Activated naive CD8-positive, alpha-beta T cell treated with anti-CD3 and anti-CD28 coated beads, Interleukin-2, amount 50 U/mL, for 16 hours (primary cell): ENCODE data around the gene CHCHD6.

Experiments
- DNase-seq: peaks from one replicate; pipeline ENCODE4 v3.0.0-alpha.2; 2020; ENCODE audit warnings: low read depth, low spot score

CHCHD6 gene

GRCh38 chr3:126859415-126860246, 155.6 kb downstream of the CHCHD6 start:
- DNase-seq = no peak

DNA sequence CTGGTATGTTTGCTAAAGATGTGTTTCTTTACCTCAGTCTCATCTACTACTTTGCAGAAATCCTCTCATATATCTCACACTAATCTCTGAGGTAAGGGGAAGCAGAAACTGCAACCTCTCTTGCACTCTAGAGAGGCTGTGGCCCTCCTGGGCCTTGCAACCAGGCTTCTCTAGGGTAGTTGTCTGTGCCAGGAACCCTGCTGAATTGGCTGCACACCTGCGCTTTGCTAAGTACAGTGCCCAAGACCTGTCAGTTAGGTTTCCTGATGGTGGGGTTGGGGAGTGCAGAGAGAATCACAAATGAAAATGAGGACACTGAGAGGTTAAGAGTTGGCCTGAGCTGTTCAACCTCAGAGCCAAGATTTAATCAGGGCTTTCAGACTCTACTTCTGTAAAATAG, 161.7 kb downstream of the CHCHD6 start:
- DNase-seq = no peak

- no peak for DNase-seq
Observed at GRCh38 chr3:126866175-126866759, 162.2 kb downstream of the CHCHD6 start.

DNA sequence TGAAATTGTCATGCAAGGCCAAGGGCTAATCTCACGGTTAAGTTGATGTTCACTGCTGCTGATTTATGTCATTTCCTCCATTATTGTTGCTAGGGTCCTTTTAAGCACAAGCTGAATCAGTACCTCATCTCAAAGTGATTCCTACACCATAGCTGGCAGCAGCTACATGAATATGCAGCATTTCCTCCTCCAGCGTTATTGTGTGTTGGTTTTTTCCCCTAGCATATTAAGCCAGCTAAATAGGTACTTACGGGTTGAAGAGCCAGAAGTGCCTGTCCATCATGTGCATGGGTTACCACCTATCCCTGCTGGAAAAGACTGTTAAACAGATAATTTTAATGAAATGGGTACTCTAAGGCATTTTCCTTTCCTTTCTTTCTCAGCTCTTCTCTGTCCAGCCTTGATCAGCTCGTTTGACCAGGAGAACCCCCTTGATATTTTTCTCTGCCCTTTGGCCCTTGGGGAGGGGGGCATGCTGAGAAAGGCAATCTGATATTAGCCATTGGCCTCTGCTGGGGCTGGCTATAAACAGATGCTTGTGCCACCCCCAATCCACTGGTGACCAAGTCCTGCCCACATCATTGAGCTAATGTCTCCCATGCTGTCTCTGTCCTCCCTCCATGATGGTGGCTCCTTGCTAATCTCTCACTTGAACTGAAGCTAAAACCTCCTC, 163.3 kb downstream of the CHCHD6 start:
- DNase-seq = no peak

DNA sequence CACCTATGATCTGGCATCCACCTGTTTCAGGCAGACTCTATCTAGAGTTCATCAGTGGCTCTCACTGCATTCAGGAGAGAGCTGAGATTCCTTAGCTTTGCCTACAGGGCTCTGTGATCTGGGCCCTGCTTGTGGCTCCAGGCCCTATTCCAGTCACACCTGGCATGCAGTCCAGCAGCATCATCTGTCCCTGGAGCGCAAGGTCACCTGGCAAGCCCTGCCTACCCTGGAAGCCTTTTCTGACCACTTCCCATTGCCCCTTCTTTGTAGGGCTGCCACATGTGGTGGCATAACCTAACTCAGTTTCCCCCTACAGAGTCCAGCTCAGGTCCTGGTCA, 163.8 kb downstream of the CHCHD6 start:
- DNase-seq = no peak

GRCh38 chr3:126870608-126871210, 166.7 kb downstream of the CHCHD6 start:
- DNase-seq = no peak

DNA sequence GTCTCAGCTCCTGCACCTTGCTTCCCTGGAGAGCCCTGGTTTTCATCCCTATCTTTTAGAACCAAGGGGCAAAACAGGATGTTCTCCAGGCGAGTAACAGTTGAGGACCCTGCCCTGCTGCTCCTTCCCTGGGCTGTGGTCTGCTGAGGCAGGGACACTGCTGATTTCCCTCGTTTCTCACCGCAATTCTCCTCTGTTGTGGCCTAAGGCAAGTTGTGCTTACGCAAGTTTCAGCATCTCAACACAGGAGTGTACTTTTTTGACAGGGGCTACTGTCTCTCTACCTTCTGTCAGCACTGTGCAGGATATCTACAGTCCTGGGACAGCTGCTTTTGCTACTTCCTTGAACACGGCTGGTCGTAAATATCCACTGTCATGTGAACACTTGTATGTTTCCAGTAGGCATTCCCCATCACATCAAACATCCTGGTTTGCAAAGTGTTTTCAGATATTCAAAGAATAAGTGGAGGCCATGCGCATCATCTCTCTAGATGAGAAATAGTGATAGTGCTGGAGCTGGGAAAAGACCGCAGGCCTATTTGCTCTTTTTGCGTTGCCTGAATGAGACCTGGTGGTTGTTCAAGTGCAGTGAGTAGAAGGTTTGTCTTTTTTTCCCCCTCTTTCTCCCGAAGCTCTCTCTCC, 168.8 kb downstream of the CHCHD6 start:
- no peak for DNase-seq

DNA sequence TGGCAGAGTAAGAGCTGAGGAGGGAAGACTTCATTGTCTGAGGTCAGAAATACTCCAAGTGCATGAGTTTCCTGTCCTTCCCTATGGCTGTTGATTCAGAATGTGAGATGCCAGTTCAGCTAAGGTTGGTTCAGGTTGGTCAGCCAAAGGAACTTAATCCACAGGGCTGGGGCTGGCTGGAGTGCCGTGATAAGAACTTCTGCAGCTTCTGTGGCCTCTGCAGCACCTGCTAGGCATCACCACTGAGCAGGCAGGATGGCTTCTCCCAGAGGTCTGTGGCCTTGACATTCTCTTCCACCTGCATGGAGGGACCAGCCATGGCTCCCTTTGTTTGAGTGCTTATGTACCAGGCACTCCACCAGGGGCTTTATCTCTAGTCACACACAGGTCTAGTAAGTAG, 169.4 kb downstream of the CHCHD6 start:
- no peak for DNase-seq

- DNase-seq = no peak
Observed at GRCh38 chr3:126878664-126879063, 174.6 kb downstream of the CHCHD6 start.

DNA sequence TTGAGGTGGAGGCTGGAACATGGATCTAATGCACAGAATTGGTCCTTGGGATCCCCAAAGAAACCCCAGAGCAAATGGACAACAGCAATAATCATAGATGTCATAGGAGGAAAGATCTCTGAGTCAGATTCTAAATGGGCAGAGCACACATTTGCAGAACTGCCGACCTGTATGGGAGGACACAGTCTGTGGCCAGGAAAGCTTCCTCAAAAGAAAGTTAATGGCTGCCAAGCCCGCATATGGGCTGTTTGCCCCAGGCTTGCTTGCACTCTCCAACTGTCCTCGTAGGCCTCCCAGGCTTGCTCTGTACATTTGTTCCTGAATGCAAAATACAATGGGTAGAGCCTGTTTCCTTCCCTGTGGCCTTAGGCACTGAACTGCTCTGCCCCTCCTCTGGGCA, 176.9 kb downstream of the CHCHD6 start:
- DNase-seq = no peak

DNA sequence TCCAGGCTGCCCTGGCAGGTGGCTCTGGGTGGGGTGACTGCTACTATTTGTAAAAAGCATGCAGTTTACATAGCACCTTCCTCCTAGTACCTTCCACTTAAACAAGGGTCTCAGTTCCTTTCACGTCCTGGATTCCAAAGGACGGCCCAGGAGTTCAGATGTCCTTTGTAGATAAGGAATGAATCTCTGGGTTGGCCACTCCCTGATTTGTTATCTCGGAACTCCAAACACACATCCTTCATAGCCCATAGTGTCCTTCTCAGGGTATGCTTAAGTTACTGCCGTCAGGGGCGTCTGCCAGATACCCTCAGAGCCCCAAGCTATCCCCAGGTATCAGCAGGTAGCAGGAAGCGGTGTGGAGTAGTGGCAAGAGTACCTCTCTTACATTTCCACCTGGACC, 177.8 kb downstream of the CHCHD6 start:
- DNase-seq = no peak

DNA sequence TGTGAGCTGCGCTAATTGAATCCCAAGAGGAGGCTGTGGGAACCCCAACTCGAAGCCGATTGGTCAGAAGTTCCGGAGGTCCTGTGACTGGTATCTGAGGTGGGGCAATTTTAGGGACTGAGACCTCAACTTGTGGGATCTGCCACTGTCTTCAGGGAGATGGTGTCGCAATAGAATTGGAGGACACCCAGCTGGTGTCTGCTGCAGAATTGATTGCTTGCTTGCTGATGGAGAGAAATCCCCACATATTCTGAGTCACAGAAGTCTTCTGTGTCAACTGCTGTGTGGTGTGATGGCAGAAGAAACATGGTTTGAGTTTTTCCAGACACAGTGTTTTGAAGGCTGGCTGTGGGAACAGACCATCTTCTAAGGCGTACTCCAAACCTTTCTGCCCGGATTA, 179.2 kb downstream of the CHCHD6 start:
- no peak for DNase-seq

- DNase-seq = no peak
Observed at GRCh38 chr3:126885425-126885824, 181.4 kb downstream of the CHCHD6 start.

DNA sequence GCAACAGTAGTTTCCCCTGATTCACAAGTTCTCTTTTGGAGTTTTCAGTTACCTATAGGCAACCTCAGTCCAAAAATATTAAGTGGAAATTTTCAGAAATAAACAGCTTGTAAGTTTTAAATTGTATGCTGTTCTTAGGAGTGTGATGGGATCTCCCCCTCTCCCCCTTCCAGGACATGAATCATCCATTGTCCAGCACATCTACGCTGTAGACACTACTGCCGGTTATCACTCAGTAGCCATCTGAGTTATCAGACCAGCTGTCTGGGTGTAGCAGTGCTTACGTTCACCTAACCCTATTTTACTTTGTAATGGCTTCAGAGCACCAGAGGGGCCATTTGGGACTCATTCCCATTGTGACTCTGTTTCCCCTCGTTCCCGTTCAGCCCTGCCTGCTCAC, 182.2 kb downstream of the CHCHD6 start:
- no peak for DNase-seq

DNA sequence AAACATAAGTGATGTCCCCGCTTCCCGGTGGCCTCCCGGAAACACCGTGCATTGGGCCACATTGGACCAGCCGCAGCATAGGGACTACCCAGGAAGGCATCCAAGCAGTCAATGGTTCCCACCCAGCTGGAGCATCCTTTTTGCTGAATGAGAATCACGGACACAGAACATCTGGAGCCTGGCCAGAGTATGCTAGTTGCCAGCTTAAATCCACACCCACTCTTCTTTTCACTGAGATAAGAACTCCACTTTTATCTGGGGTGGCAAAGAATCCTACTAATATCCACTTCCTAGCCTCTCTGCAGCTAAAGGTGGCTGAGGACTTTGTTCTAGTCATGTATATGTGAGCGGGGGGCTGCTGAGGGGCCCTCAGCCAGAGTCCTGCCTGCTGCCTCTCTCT, 183.6 kb downstream of the CHCHD6 start:
- DNase-seq = no peak

DNA sequence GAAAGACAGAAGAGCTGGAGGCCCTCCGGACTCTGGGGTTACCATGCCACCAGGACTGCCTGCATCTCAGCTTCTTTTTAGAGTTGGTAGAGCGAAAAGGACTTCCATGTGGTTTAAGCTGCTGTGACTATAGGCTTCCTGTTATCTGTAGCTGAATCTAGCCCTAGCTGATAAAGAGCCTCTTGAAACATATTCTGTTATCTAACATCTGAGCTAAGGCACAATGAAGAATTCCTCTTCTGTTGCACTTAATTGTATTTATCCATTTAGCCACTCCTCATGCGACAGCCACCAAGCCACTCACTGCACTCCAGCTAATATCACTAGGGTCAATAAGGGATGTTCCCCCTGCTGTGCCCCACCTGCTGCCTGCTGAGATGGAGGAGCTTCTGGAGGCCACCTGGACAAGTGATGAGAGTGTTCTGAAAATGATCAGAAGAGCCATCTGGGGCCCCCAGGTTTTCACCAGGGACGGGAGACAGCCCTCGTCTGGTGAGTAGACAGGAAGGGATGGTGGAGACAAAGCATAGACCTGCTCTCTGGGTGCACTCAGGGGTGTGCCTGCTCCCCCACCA, 184.2 kb downstream of the CHCHD6 start:
- DNase-seq = no peak

DNA sequence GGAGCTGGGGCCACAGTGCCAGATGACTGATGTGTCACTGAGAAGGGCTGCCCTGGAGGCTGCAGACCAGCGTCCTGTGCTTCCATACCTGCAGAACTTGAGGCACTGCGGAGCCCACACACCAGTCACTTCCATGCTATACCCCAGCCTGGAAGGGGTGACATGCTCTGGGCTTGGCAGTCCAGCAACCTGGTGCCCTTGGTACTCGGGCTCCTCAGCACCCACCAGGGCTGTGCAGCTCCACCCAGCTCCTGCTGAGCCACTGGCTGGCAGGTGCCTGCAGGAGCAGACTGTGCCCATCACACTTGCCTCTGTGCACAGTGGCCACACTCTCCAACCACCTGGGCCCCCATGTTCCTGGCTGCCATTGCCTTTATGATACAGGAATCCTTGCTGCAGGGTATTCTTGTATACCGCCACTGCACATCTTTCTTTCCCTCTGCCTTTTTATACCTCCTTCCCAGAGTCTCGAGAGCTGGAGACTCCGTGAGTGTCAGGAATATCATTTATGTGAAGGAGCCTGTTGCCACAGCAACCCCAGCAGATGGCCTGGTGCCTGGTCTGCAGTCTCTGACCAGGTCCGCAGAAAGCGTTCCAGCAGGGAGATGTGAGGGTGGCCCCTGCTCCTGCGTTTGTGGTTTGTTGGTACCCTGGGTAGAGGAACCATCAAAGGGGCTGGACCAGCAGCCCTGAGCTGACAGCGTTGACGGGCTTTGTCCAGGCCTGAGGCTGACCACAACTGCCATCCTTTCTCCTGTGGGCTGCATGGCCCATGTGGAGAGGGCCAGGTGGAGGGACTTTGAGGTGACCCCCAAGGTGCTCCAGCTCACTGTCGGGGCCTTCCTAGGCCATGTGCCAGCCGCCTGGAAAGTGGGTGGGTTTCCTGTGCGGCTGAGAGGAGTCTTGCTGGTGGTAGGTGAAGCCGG, 185.5 kb downstream of the CHCHD6 start:
- no peak for DNase-seq

GRCh38 chr3:126891141-126891540, 187.1 kb downstream of the CHCHD6 start:
- no peak for DNase-seq

DNA sequence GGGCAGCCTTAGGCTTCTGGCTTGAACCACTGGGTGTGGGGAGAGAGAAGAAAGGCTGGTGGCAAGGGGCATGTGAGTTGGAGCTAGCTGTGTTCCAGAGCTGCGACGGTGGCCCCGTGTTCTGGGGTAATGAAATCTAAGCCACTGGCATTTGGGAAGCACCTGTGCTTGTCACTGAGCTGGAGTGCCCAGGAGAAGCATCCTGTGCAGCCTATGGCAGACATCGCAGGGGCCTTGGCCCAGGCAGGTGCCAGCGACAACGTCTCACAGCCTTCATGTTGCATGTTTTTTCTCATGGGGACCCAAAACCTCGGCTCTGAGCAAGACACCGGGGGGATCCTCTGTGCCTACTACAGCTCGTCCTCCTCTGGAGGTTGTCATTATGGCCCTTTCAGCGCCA, 187.8 kb downstream of the CHCHD6 start:
- DNase-seq = no peak

DNA sequence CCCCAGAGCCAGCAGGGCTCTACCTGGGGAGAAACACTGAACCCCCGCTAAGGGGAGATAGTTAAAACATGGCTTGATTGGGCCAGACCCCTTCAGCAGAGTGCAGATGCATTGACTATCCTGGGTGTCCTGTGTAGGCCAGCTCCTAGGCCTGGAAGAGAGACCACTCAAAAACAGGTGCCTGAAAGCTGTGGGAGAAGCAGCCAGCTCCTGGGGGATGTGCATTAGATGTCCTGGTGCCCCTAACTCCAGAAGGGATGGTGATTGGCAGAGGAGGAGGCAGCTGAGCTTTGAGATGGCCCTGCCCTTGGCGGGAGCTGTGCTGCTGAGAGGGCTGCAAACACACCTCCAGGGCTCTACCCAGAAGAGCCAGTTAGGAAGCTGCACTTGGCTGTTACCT, 189.6 kb downstream of the CHCHD6 start:
- no peak for DNase-seq

GRCh38 chr3:126894475-126894874, 190.4 kb downstream of the CHCHD6 start:
- no peak for DNase-seq
